Endothelial cell (in vitro differentiated cells): Measurements from ENCODE around the gene DCANP1. TPM values are rescaled to one million over a fixed set of nuclear protein-coding genes. Genes with fewer than 3 reads are reported as not detected.
A peak's percentile ranks its signal among the peaks of the same experiment; 100 is the strongest.

ENCODE experiments used
- DNase-seq: peaks from one replicate; pipeline ENCODE4 v3.0.0; 2021; ENCODE audit warnings: low spot score
- H3K27ac Mint-ChIP-seq: one replicate; pipeline ENCODE4 v1.8.0; 2021; ENCODE audit warnings: mixed read lengths, inconsistent platforms; ENCODE audit not compliant: unreplicated experiment
- H3K27me3 Mint-ChIP-seq: one replicate; pipeline ENCODE4 v1.8.0; 2021; ENCODE audit warnings: mild to moderate bottlenecking, moderate library complexity, mixed read lengths, inconsistent platforms; ENCODE audit not compliant: unreplicated experiment
- H3K36me3 Mint-ChIP-seq: one replicate; pipeline ENCODE4 v1.8.0; 2021; ENCODE audit warnings: mild to moderate bottlenecking, low read depth, mixed read lengths, inconsistent platforms; ENCODE audit not compliant: unreplicated experiment
- H3K4me1 Mint-ChIP-seq: one replicate; pipeline ENCODE4 v1.8.0; 2021; ENCODE audit warnings: mild to moderate bottlenecking, mixed read lengths, inconsistent platforms; ENCODE audit not compliant: unreplicated experiment
- H3K4me3 Mint-ChIP-seq: one replicate; pipeline ENCODE4 v1.8.0; 2021; ENCODE audit warnings: mild to moderate bottlenecking, mixed read lengths, inconsistent platforms; ENCODE audit not compliant: unreplicated experiment
- H3K9me3 Mint-ChIP-seq: one replicate; pipeline ENCODE4 v1.8.0; 2021; ENCODE audit warnings: mixed read lengths, inconsistent platforms; ENCODE audit not compliant: unreplicated experiment
- CTCF ChIP-seq: fragments of 200-600 bp; sonication (generic); IDR thresholded peaks from one replicate; pipeline ENCODE4 v1.5.0; 2021; ENCODE audit warnings: antibody characterized with exemption; ENCODE audit not compliant: unreplicated experiment
- total RNA-seq: library from RNA; stranded (reverse); fragmentation: NEBNext Ultra II Directional; extraction: Animal tissue kit (Norgen Biotek cat#: 25700); gene quantifications from one replicate; pipeline ENCODE4 v1.2.1, GENCODE V29; 2021; ENCODE audit not compliant: unreplicated experiment

DCANP1 gene
- total RNA-seq, 1 donor from 2014 or later = not detected

GRCh38 chr5:135439231-135440205 is 7.6 kb downstream of the DCANP1 start:
- peaks cover 4% of the 10 kb centered on the region for H3K27me3 Mint-ChIP-seq
- peaks cover 8% of the 10 kb centered on the region for H3K4me1 Mint-ChIP-seq
- DNase-seq = no peak
- H3K4me3 Mint-ChIP-seq = peak overlapping the region; percentile 19
- no peak for TF ChIP-seq CTCF
- H3K9me3 Mint-ChIP-seq = no peaks in the 10 kb centered on the region
- H3K36me3 Mint-ChIP-seq = no peaks in the 10 kb centered on the region
- H3K27ac Mint-ChIP-seq = no peak overlapping the region

- no peak overlapping the region for H3K4me3 Mint-ChIP-seq
- peaks cover 4% of the 10 kb centered on the region for H3K27me3 Mint-ChIP-seq
- peaks cover 11% of the 10 kb centered on the region for H3K4me1 Mint-ChIP-seq
- no peak overlapping the region for H3K27ac Mint-ChIP-seq
- DNase-seq = no peak
- no peaks in the 10 kb centered on the region for H3K9me3 Mint-ChIP-seq
- H3K36me3 Mint-ChIP-seq = no peaks in the 10 kb centered on the region
- no peak for TF ChIP-seq CTCF
These were observed 8.4 kb downstream of the DCANP1 start for GRCh38 chr5:135438636-135439221.

DNA sequence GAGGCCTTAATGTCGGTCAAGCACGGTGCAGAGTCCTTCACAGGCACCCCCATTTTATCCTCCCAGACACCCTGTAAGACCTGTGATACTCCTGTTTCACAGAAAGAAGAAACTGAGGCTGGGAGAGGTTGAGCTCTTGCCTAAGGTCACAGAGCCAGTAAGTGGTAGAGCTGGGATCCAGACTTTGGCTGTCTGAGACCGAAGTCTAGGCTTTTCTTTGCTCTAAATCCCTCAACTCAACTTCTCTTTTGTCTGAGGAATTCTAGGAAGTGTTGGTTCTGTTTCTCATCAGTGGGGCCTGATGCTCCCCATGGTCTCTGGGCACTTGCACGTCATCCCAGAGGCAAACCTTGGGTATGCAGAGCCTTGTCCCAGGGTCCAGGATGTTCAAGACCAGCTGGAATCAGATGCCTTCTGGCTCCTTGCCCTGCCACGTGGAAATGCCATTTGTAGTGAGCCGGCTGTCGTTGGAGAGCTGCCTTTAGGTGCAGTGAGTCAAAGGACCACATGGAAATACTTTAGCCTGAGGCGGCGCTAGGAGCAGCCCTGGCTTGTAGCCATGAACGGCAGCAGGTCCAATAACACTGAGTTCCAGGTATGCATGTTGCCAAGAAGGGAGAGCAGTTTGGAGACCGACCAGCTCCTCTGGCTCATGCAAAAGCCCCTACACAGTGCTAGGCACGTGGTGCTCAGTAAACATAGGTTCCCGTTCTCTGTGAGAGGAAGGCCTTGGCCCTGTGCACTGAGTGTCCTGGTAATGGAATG is 9.2 kb downstream of the DCANP1 start:
- no peaks in the 10 kb centered on the region for H3K9me3 Mint-ChIP-seq
- peaks cover 15% of the 10 kb centered on the region for H3K4me1 Mint-ChIP-seq
- no peak overlapping the region for H3K4me3 Mint-ChIP-seq
- H3K36me3 Mint-ChIP-seq = no peaks in the 10 kb centered on the region
- no peak for DNase-seq
- no peak for TF ChIP-seq CTCF
- H3K27me3 Mint-ChIP-seq = peaks cover 4% of the 10 kb centered on the region
- H3K27ac Mint-ChIP-seq = no peak overlapping the region

GRCh38 chr5:135437422-135437795 is 9.7 kb downstream of the DCANP1 start:
- DNase-seq = no peak
- Mint-ChIP-seq H3K27ac (no peak overlapping the region), H3K36me3 (no peaks in the 10 kb centered on the region), H3K4me3 (no peak overlapping the region), H3K27me3 (peaks cover 4% of the 10 kb centered on the region), H3K4me1 (peaks cover 15% of the 10 kb centered on the region), H3K9me3 (no peaks in the 10 kb centered on the region)
- TF ChIP-seq CTCF = no peak
